K562 (cell line): ENCODE data around the gene RINL.
"Not testable (repeated sequence)": the region's sequence is repeated elsewhere in the genome, so short reads cannot be mapped to it uniquely, and the experiment has no call there.

ENCODE experiments used
- U2AF2 ChIP-seq: fragments of 200-400 bp; formaldehyde crosslinking; optimal IDR thresholded peaks from 2 replicates; pipeline ENCODE3; 2017; ENCODE audit warnings: low read depth, mild to moderate bottlenecking, low read length
- ZEB2 ChIP-seq: fragments of 450-650 bp; IDR thresholded peaks from 2 replicates; pipeline ENCODE4 v1.6.1; 2016
- ZSCAN29 ChIP-seq: fragments of 450-650 bp; IDR thresholded peaks from 2 replicates; pipeline ENCODE4 v1.6.1; 2017
- TF ChIP-seq, protein P1 (sequence below): fragments of 450-650 bp; IDR thresholded peaks from 2 replicates; pipeline ENCODE4 v1.6.1; 2016; ENCODE audit warnings: mild to moderate bottlenecking

DNA sequence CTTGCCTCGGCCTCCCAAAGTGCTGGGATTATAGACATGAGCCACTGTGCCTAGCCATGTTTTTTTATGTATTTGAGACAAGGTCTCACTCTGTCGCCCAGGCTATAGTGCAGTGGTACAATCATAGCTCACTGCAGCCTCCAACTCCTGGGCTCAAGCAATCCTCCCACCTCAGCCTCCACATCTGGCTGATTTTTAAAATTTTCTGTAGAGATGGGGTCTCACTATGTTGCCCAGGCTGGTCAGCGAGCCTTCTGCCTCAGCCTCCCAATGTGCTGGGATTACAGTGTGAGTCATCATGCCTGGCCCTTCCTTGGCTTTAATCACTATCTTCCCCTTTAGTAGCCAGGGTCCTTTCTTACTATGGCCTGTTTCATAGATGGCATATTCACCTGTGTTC is 6.6 kb upstream of the RINL start:
- TF ChIP-seq, protein P1, sequence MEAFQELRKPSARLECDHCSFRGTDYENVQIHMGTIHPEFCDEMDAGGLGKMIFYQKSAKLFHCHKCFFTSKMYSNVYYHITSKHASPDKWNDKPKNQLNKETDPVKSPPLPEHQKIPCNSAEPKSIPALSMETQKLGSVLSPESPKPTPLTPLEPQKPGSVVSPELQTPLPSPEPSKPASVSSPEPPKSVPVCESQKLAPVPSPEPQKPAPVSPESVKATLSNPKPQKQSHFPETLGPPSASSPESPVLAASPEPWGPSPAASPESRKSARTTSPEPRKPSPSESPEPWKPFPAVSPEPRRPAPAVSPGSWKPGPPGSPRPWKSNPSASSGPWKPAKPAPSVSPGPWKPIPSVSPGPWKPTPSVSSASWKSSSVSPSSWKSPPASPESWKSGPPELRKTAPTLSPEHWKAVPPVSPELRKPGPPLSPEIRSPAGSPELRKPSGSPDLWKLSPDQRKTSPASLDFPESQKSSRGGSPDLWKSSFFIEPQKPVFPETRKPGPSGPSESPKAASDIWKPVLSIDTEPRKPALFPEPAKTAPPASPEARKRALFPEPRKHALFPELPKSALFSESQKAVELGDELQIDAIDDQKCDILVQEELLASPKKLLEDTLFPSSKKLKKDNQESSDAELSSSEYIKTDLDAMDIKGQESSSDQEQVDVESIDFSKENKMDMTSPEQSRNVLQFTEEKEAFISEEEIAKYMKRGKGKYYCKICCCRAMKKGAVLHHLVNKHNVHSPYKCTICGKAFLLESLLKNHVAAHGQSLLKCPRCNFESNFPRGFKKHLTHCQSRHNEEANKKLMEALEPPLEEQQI = not testable (repeated sequence)
- TF ChIP-seq ZEB2, ZSCAN29, U2AF2: not testable (repeated sequence)
